SU-DHL-6 (cell line): ENCODE data around the gene LFNG.

Experiments used
- CTCF ChIP-seq: fragments of 200-600 bp; sonication (generic); IDR thresholded peaks from one replicate; pipeline ENCODE4 v1.5.1; 2017; ENCODE audit warnings: antibody characterized with exemption, mild to moderate bottlenecking, low read length, moderate library complexity; ENCODE audit not compliant: insufficient read depth, poor library complexity, severe bottlenecking
- EZH2phosphoT487 ChIP-seq: fragments of 200-600 bp; sonication (generic), shearing (Covaris generic); conservative IDR thresholded peaks from 2 replicates; pipeline ENCODE4 v1.6.1; 2018; ENCODE audit warnings: mild to moderate bottlenecking, antibody characterized with exemption, low read length, moderate library complexity, mixed read lengths

GRCh38 chr7:2575733-2576340, 56.3 kb downstream of the LFNG start:
- no peak for TF ChIP-seq CTCF
- TF ChIP-seq EZH2phosphoT487 = no peak
